GOT3 (cell line): ENCODE measurements around the gene KLF3.

ENCODE experiments used
- DNase-seq: peaks from one replicate; lab custom pipeline; 2025; ENCODE audit warnings: mixed read lengths; lab: John Stamatoyannopoulos, UW

Gene KLF3

GRCh38 chr4:38738940-38739803, 75.2 kb downstream of the KLF3 start:
- no peak for DNase-seq

GRCh38 chr4:38740303-38740702, 76.3 kb downstream of the KLF3 start:
- no peak for DNase-seq

GRCh38 chr4:38743866-38744265, 79.9 kb downstream of the KLF3 start:
- no peak for DNase-seq

- no peak for DNase-seq
These were observed 81.9 kb downstream of the KLF3 start for GRCh38 chr4:38745881-38746280.

GRCh38 chr4:38747629-38748028, 83.6 kb downstream of the KLF3 start:
- DNase-seq: no peak

GRCh38 chr4:38749336-38749735, 85.3 kb downstream of the KLF3 start:
- no peak for DNase-seq
